Measurements from ENCODE around the gene TMEFF2. TPM values are rescaled to one million over a fixed set of nuclear protein-coding genes. Genes with fewer than 3 reads are reported as not detected.

The TMEFF2 gene
- total and polyA plus RNA-seq, 10 of the 15 experiments (the other 5 are each of a cell fraction or from before 2014, with no cell fraction given), result not detected

GRCh38 chr2:191926671-191927070 lies 268.1 kb downstream of the TMEFF2 start:
- SMC1A ChIA-PET (ENCODE audit: uncharacterized antibody, unreplicated experiment), result interaction anchor here (1.1 to 2.3 kb wide), 8 partner anchors 11 to 79 kb away, joined by 3 to 10 read pairs (median 4); no protein-coding TSS in a partner anchor
- no peaks in the 10 kb centered on the region for H3K27me3 ChIP-seq (replicated peaks in 1 of 2; ENCODE audit: control insufficient read depth in 2 of 2, insufficient read depth in 2 of 2, low read length in 1 of 2)
- in situ Hi-C loops (cut with MboI) (no loop called here), intact Hi-C loops (cut with micrococcal nuclease; ENCODE audit: unreplicated experiment) (no loop called here)
- no peaks in the 10 kb centered on the region for H3K36me3 ChIP-seq (ENCODE audit: control insufficient read depth in 2 of 2, insufficient read depth in 2 of 2, low read length in 1 of 2)
- H3K27ac ChIP-seq (ENCODE audit: control insufficient read depth, insufficient read depth), result no peak overlapping the region
- ATAC-seq, result peak; percentile 40
- H3K9me3 ChIP-seq (replicated peaks; ENCODE audit: control insufficient read depth, insufficient read depth, low read length), result no peaks in the 10 kb centered on the region; the same call in 1 of the 3 replicates
- peak overlapping the region; percentile 30; the same call in 1 of the 2 replicates for H3K4me2 ChIP-seq (ENCODE audit: control insufficient read depth, insufficient read depth)
- no peaks in the 10 kb centered on the region for H3K79me2 ChIP-seq (ENCODE audit: control insufficient read depth, insufficient read depth, low read length)
- no TSS peak for BruUV-seq (replicated peaks)
- H4K20me1 ChIP-seq (ENCODE audit: control insufficient read depth, insufficient read depth), result no peaks in the 10 kb centered on the region
- no peak overlapping the region for H2AFZ ChIP-seq (ENCODE audit: control insufficient read depth, low read depth, low read length)
- no peak for FAIRE-seq
- 4% methylated on average over 1 of the region's 1 CpG for WGBS (ENCODE audit: insufficient coverage, insufficient replicate concordance, low lambda C conversion rate, missing lambda C conversion rate)
- peaks cover 23% of the 10 kb centered on the region for H3K4me1 ChIP-seq (ENCODE audit: control insufficient read depth, insufficient read depth, low read length)
- RAD21 ChIA-PET (ENCODE audit: unreplicated experiment), result interaction anchor here (0.8 to 1.4 kb wide), 7 partner anchors 8 to 228 kb away, joined by 3 read pairs; no protein-coding TSS in a partner anchor
- CTCF ChIA-PET, result interaction anchor here (1.1 to 2.0 kb wide), 5 partner anchors 8 to 236 kb away, joined by 3 to 7 read pairs (median 3); no protein-coding TSS in a partner anchor
- no peak overlapping the region for H3K9ac ChIP-seq (ENCODE audit: control insufficient read depth, insufficient read depth, low read length)
- H3K4me3 ChIP-seq, result no peak overlapping the region
- peak; percentile 24 for DNase-seq (ENCODE audit: low read depth, low spot score)
- POLR2A ChIA-PET, result interaction anchor here (0.5 to 1.1 kb wide), 2 partner anchors 12 to 1818 kb away, joined by 4 read pairs; no protein-coding TSS in a partner anchor
- TF ChIP-seq RUNX3 (IDR thresholded peaks at IDR 0.05; ENCODE audit: low read length), result peak; percentile 57
- TF ChIP-seq USF1 (IDR thresholded peaks at IDR 0.05; ENCODE audit: borderline replicate concordance, extremely low read length, insufficient read depth, low read depth, low read length), result no peak
- 0 out of 2 replicates have a peak, but pooled peaks have one; percentile 49 for TF ChIP-seq BMI1 (IDR thresholded peaks at IDR 0.05; ENCODE audit: borderline replicate concordance)
- no peak for TF ChIP-seq ZNF207 (IDR thresholded peaks at IDR 0.05; ENCODE audit: borderline replicate concordance)
- TF ChIP-seq IRF4 (IDR thresholded peaks at IDR 0.05; ENCODE audit: low read depth, low read length), result 0 out of 2 replicates have a peak, but pooled peaks have one; percentile 34
- TF ChIP-seq ATF2 (IDR thresholded peaks at IDR 0.05; ENCODE audit: low read length), result peak; percentile 57; the same call in 1 of the 2 replicates
- TF ChIP-seq CBFB (IDR thresholded peaks at IDR 0.05; ENCODE audit: low read depth), result no peak
- TF ChIP-seq RAD51 (IDR thresholded peaks at IDR 0.05), result no peak
- TF ChIP-seq RELB (IDR thresholded peaks at IDR 0.05; ENCODE audit: low read depth), result peak; percentile 36; the same call in 1 of the 2 replicates
- TF ChIP-seq SMARCA5 (IDR thresholded peaks at IDR 0.05), result peak; percentile 50; the same call in 1 of the 2 replicates
- TF ChIP-seq HCFC1 (IDR thresholded peaks at IDR 0.05; ENCODE audit: low read length), result no peak
- peak; percentile 73; the same call in 1 of the 2 replicates for TF ChIP-seq MTA2 (IDR thresholded peaks at IDR 0.05; ENCODE audit: low read depth)
- TF ChIP-seq ZNF687 (IDR thresholded peaks at IDR 0.05), result 0 out of 2 replicates have a peak, but pooled peaks have one; percentile 43
- no peak for TF ChIP-seq KAT2A (conservative IDR thresholded peaks at IDR 0.05; ENCODE audit: control insufficient read depth, low read depth, low read length)
- peak in 1 of 2 experiments; percentile 50; a peak in 2 of 4 replicates for TF ChIP-seq EP300 (IDR thresholded peaks at IDR 0.05; ENCODE audit: borderline replicate concordance in 1 of 2, control insufficient read depth in 1 of 2, low read depth in 2 of 2, low read length in 2 of 2)
- no peak for TF ChIP-seq ASH2L (IDR thresholded peaks at IDR 0.05; ENCODE audit: borderline replicate concordance, low read depth)
